ENCODE measurements around the gene RAX.
"Not testable (repeated sequence)": the region's sequence is repeated elsewhere in the genome, so short reads cannot be mapped to it uniquely, and the experiment has no call there.

RAX gene

DNA sequence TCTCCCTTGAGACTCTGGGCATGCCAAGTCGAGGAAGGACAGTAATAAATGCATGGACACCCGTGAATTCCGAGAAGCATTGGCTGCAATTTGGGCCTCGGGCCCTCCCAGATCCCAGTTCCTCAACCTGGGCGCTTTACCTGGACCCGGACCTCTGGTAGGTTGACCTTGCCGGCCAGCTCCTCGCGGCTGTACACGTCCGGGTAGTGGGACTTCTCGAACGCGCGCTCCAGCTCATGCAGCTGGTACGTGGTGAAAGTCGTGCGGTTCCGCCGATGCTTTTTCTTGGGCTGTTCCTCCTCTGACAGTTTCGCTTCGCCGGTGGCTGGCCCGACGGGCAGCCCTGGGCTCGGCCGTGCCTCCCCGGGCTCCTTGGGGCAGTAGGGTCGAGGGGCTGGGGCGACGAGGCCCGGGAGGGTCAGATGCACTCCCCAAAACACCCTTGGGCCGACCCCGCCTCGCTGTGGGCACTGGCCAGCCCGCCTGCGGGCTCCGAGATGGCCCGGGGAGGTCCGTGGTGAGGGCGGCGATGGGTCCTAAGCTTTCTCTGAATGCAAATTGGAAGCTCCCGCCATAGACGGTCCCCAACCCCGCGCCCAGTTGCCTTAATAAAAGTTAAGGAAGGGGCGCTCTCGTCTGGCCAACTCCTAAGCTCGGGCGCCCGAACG lies 899 bp downstream of the RAX start:
- DNase-seq, result no peak

DNA sequence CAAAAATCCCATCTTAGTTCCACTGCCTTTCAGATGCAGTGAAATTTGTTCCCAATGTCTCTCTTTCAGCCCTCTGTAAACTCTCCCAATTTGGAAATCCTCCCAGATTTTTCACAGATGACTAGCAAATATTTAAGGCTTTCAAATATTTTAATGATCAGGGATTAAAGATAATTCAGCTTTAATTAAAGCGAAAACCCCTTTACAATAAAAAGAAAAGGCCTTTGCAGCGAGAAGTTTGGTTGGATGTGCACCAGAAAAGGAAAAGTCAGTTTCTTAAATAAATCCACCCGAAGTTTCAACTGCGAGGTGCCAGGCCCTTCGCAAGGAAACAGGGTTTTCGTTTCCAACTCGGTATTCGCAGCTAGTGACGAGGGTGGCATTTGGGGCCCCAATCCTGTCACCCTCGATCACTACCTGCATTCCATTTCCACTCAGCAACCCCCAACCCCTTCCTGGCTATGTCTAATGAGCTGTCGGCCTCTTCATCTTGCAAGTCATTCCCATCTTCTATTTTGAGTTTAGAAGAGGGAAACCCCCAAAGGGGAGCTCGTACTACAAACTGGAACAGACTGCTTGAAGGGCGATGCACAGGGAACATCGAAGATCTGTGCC lies 1.5 kb downstream of the RAX start:
- DNase-seq, result no peak

DNA sequence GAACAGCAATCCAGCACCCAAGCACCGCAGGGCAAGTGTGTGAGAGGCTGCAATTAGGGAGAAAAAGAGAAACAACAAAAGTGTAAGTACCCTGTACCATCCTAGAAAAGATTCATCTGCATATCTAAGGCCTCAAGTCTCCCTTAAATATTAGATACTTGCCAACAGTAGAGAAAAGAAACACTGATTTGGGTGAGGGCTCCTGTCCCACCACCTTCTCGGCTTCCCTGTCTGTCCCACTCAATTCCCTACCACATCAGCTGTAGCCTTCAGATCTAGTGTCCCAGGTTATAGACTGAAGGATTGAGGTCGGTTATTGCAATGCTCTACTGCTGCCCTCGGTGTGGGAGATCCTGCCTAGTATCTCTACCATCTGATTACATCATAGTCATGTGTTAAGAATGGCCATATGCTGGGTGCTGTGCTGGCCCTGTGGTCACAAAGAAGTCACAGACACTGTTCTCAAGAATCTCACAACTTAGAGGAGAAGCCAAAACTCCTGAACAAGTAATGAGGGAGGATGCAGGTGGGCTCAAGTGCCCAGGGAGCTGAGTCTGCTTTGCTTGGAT lies 2.5 kb downstream of the RAX start:
- no peak for DNase-seq

DNA sequence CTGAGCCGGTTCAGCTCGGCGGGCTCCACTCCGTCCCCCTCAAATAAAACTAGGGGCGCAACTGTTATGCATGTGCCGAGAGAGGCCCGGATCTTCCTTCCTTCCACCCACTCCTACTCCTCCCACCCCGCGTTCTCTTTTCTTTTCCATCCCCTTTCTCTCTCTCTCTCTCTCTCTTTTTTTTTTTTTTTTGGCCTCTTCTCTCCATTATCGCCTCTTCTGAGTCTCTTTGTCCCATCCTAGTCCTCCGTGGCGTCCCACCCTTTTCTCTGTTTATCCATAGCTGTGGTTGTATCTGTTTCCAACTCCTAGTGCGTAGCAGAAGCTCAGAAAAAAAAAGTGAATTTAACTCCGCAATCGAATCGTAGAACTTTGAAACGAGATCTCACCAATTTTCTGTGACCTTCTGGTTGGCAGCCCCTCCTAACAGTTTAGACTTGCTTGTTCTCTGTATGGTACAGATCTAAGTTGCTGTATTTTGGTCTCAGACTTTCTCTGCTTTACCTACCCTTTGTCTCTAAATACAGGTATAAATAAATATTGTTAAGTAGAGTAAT lies 3.6 kb downstream of the RAX start:
- DNase-seq, result no peak

DNA sequence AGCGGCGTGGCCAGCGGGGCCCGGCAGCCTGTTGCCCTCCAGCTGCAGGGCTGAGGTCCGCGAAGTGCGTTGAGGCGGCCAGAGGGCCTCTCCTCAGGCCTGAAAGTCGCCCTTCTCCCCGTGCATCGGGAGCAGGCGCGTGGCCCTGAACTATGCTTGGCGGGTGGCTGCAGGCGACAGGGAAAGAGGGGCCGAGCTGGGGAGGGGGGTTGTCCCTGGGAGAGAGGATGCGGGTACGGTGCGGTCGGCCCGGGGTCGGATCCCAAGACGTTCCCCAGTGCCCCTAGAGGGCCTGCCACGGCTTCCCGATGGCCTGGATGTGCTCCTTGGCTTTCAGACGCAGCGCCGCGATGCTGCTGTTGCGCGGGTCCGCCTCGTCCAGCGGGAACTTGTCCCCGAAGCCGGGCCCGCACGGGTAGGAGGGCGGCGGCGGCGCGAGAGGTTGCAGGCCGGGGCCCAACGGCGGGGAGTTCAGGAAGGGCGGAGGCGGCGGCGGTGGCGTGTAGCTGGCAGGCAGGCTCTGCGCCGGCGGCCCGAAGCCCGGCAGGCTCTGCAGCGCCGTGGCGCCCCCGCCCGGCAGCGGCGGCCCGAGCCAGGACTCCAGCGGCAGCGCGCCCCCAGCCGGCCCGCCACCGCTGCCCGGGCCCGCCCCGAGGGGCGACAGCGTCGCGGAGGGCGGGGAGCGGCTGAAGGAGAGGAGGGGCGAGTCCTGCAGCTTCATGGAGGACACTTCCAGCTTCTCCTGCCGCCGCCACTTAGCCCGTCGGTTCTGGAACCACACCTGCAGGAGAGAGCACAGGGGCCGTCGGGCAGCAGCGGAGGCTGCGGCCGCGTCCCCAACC lies 4.3 kb downstream of the RAX start:
- no peak for DNase-seq

DNA sequence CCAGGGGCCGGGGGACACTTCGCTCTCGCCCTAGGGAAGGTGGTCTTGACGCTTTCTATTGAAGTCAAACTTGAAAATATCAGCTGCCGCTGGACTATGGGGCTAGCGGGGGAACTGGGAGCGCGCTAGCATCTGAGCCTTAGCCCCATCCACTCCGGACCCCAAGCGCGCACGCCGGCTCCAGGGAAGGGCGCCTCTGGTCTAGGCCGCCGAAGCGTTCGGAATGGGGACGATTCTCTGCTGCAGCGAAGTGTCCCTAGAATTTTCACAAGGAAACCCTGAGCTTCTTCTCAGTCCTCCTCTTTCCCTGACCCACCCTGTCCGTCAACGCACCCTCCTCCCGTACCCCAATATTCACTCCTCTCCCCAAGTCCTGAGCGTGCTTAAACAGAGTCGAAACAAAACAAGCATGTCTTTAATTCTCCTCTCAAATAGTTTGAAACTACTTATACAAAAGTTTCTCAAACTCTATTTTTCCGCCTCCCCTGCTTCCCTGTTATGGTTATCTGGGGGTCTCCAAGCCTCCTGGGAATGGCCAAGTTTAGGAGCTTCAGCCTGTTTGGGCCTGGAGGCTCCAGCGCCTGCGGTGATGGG lies 5.0 kb downstream of the RAX start:
- no peak for DNase-seq

DNA sequence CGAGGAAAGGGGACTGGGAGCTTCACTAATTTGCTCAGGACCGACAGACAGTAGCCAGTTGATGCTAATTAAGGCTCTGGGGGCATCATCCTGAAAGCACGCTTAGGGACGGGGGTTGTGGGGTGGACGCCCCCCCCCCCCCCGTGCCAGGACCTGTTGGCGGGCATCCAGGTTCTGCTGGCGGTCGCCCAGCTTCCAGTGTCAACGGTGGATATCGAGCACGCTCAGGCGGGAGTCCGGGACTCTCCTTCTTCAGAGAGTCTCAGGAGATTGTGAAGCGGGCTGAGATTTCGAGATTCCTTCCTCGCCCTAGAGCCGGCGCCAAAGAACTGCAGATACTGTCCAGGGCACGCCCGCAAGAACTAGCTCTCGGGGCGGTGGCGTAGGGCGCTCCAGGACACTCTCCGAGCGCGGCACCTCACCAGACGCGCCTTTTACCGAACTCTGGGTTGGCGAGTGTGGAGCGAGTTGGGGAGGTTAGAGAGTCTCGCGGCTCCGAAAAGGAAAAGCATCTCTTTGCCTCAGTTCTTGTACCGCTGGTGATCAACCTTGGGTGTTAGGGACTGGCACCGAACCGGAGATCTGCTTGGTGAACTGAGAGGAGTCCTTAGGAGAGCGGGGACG lies 5.6 kb downstream of the RAX start:
- no peak for DNase-seq

DNA sequence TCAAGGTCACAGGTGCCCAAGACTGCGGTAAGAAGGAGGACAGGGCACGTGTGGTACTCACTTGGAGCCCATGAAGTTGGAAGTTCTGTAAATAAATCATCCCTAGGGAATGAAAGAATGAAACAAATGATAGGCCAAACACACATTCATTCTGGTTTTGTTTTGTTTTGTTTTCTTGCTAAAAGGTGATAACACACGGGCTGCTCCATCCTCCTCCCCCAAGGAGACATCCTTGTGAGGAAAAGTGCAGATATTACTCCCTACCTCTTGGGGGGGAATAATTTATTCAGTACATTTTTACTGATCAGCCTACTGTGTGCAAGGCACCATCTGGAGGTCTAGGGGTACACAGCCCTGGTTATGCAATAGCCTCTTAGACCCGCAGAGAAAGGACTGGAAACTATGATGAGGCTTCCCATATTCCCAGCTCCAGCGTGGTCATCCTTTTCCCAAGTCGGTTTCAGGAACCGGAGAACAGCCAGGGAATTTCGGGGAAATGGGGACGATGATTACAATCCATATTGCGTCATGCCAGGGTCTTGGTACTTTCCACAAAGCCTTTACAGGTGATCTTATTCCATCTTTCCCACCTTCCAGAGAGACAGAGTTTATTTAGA lies 6.3 kb downstream of the RAX start:
- no peak for DNase-seq

DNA sequence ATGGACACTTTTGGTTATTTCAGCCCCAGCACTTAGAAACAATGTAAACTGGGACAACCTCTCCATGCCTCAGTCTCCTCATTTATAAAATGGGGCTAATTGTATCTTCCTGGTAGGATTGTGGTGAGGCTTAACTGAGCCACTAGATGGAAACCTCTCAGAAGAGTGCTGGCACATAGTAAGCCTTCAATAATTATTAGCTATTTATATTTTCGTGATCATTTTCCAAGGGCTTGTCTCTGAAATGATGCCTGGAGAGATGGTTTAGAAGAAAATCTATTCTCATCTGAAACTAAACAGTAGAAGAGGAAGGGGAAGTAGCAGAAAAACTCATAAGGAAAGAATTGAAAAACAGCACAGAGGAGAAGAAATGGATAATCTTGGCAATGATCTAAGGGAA lies 6.8 kb downstream of the RAX start:
- DNase-seq, result no peak

DNA sequence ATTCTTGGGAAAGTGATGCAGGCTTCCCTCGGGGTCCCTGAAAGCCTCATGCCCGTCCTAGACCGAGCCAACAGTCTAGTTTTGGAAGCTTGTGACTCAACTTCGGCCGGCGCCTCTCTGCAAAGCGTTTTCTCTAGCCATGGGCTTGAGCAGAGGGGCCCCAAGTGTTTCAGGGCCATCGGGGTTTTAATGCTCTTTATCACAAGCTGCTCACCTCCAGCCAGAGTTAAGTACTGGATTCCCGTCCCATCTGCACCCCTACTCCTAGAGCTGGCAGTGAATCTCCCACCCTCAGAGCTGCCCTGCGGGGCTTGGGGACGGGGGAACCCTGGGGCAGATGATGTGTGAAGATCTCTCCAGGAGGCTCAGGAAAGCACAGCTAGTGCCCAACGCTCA lies 7.3 kb downstream of the RAX start:
- no peak for DNase-seq

DNA sequence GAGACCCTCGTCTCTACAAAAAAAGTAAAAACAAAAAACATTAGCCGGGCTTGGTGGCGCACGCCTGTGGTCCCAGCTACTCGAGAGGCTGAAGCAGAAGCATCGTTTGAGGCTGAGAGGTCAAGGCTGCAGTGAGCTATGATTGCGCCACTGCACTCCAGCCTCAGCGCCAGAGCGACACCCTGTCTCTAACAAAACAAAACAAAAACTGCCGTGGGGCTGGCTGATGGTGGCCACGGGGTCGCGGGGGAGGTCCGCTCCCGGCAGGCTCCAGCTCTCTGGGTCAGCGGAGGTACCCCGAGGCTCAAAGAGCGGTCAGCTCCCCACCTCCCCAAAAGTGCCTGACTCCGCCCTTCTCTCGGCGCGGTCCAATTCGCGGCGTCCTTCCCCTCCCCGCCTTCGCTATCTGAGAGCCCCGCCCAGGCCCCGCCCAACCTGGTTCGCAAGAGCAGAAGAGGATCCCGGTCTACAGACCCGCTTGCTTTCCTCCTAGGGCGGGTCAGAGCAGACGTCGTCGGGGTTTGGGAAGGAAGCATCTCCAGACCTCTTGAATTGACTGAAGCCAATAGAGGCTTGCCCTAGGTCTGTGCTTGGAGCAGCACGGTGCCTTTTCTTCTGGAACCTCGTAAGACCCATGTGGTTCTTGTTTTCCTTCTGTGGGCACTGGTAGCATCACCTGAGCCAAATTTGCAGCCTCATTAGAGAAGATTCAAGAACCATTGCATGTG lies 7.8 kb downstream of the RAX start:
- DNase-seq, result no peak

DNA sequence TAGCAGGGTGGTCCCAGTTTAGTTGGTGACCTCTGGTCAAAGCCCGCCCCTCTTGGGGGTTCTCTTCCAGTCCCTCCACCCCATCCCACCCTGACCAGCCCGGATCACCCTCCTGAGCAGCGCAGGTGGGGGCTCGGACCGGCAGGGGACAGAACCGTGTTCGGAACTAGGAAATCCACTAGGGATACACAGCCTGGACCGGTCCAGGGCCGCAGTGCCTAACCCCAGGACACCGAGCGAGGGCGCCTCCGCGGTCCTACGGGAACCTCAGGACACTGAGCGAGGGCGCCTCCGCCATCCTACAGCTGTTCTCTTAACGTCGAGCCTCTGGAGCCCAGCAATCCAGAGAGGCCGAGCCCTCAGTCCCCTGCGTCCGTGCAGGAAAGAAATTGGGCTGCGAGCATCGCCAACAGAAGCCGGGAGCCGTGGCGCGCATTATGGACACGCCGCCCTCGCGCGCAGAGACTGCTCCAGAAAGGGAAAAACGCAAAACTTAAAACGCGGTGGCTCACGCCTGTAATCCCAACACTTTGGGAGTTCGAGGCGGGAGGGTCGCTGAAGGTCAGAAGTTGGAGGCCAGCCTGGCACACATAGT lies 8.5 kb downstream of the RAX start:
- no peak for DNase-seq

DNA sequence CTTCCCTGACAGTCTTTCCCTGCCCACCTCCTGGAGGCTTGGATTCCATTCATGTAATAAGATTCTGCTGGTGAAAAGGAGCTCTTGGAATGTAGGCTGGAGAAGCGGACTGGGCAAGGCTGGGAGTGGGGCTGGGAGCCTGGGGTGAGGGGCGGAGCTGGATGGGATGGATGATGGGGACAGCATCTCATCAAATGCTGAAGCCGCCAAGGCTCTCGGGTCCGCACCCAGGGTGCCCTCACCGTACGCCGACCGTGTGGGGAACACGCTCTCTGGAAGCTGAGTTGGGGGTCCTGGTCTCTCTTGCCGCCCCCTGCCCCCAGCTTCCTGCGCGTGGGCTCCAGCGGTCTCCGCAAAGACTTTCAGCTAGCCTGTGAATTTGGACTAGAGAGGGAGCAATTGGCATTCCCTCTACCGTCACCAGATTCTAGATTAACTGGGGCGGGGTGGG lies 9.1 kb downstream of the RAX start:
- no peak for DNase-seq

DNA sequence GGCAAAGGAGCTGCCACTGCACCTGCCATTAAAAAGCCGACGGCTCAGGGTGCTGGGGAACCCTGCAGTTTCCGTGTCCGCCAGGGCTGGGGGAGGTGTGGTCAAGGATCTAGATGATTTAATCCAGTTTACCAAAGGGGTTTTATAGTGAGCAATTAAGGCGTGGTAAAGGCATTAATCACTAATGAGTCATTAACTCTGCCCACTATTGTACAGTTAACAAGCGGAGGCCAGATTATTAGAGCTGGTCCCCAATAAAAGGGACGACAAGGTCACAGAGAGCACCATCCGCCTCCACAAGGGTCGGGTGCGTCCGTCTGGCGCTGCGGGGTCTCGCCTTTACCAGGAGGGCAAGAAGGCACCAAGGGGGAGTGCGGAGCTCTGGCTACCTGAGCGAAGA lies 9.6 kb downstream of the RAX start:
- DNase-seq, result no peak

DNA sequence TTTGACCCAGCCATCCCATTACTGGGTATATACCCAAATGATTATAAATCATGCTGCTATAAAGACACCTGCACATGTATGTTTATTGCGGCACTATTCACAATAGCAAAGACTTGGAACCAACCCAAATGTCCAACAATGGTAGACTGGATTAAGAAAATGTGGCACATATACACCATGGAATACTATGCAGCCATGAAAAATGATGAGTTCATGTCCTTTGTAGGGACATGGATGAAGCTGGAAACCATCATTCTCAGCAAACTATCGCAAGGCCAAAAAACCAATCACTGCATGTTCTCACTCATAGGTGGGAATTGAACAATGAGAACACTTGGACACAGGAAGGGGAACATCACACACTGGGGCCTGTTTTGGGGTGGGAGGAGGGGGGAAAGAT lies 11.0 kb downstream of the RAX start:
- DNase-seq, result not testable (repeated sequence)

DNA sequence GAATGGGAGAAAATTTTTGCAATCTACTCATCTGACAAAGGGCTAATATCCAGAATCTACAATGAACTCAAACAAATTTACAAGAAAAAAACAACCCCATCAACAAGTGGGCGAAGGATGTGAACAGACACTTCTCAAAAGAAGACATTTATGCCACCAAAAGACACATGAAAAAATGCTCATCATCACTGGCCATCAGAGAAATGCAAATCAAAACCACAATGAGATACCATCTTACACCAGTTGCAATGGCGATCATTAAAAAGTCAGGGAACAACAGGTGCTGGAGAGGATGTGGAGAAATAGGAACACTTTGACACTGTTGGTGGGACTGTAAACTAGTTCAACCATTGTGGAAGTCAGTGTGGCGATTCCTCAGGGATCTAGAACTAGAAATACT lies 11.4 kb downstream of the RAX start:
- DNase-seq, result not testable (repeated sequence)

DNA sequence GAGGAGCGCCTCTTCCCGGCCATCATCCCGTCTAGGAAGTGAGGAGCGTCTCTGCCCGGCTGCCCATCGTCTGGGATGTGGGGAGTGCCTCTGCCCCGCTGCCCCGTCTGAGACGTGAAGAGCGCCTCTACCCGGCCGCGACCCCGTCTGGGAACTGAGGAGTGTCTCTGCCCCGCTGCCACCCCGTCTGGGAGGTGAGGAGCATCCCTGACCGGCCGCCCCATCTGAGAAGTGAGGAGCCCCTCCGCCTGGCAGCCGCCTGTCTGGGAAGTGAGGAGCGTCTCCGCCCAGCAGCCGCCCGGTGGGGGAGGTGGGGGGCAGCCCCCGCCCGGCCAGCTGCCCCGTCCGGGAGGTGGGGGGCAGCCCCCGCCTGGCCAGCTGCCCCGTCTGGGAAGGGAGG lies 17.8 kb downstream of the RAX start:
- not testable (repeated sequence) for DNase-seq

DNA sequence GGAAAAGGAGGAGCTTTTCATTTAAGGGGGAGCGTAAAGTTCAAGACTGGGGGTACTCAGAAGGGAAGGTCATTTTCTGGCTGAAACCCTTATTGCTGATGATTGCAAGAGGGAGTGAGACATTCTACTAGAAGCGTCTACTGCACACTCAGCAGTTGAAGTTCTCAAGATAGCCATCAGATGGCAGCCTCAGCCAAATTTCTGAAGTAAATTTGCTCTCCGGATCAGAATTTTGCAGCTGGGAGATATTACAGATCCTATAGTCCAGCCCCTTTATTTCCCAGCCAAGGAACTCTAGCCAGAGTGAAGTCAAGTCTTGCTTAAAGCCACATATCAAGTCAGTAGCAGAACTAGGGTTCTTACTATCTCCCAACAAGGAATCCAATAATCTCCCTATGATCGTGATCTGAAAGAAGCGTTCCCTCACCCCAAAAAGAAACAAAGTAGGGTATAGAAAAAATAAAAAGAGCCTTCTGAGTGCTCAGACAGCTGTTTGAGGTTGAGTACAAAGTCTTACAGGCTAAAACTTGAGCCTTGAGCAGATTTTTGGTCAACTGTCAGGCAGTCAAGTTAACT lies 24.0 kb downstream of the RAX start:
- no peak for DNase-seq

DNA sequence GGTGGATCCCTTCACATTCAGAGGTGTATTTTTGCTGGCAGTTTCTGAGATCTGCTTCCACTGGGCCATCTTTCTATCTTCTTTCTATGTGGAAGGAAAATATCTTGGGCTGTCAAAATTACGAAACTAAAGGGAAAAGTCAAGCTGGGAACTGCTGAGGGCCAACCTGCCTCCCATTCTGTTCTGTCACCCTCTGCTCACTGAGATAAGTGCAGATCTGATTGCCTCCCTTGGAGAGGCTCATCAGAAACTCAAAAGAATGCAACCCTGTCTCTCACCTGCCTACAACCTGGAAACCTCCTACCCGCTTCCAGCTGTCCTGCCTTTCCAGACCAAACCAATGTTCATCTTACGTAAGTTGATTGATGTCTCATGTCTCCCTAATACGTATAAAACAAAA lies 26.5 kb downstream of the RAX start:
- no peak for DNase-seq

DNA sequence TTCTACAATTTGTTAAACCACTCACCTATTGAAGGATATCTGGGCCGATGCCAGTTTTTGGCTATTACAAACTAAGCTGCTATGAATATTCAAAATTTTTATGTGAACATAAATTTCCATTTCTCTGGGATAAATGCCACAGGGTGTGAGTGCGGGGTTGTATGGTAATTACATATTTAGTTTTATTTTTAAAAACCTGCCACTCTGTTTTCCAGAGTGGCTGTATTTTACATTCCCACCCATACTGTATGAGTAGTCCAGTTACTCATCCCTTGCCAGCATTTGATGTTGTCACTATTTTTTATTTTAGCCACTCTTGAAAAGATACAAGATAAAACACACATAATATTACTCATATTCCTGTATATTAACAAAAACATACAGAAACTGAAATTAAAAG lies 30.3 kb downstream of the RAX start:
- DNase-seq, result no peak

DNA sequence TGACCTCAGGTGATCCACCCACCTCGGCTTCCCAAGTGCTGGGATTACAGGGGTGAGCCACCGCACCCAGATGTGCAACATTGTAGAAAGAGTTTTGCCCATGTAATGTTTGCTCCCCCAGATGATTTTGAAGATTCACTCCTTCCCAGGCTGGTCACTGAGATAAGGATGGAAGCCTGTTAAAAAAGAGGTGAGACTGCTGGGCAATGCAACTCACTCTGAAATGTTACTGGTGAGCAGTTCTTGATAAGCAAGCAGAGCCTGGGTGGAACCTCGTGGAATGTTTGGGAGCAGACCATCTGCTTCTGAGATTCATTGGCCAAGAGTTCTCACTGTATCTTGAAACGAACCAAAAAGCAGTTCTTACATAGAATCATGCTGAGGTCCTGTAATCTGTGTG lies 33.6 kb downstream of the RAX start:
- DNase-seq, result no peak
